ENCODE results near the gene NUP85. TPM values are rescaled to one million over a fixed set of nuclear protein-coding genes. Genes with fewer than 3 reads are reported as not detected.
"Not testable (repeated sequence)": the region's sequence is repeated elsewhere in the genome, so short reads cannot be mapped to it uniquely, and the experiment has no call there.

The NUP85 gene
- total and polyA plus RNA-seq, 2 experiments from 2014 or later, result 59.4 to 114 TPM

DNA sequence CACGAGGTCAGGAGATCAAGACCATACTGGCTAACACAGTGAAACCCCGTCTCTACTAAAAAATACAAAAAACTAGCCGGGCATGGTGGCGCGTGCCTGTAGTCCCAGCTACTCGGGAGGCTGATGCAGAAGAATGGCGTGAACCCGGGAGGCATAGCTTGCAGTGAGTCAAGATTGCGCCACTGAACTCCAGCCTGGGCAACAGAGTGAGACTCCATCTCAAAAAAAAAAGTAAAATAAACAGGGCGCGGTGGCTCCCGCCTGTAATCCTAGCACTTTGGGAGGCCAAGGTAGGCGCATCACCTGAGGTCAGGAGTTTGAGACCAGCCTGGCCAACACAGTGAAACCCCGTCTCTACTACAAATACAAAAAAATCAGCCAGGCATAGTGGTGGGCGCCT, 40.9 kb upstream of the NUP85 start:
- H3K4me2 ChIP-seq; DNase-seq (ENCODE audit: low spot score); H3K4me3 Mint-ChIP-seq; H3K27me3 ChIP-seq (ENCODE audit: insufficient read depth); H3K4me1 ChIP-seq (ENCODE audit: insufficient read depth); H3K4me1 Mint-ChIP-seq; H3K27ac Mint-ChIP-seq; H3K4me3 ChIP-seq; H2AFZ ChIP-seq; H3K27me3 Mint-ChIP-seq (ENCODE audit: insufficient read depth, low read depth, poor library complexity); H3K9me3 Mint-ChIP-seq; H3K9me2 ChIP-seq (ENCODE audit: insufficient read depth); ATAC-seq: not testable (repeated sequence)
- H4K20me1 ChIP-seq (replicated peaks; ENCODE audit: insufficient read depth), result peaks cover 24% of the 10 kb centered on the region; the same call in 1 of the 2 replicates
- peaks cover 21% of the 10 kb centered on the region for H3K79me2 ChIP-seq (replicated peaks; ENCODE audit: insufficient read depth)
- peaks cover 58% of the 10 kb centered on the region for H3K36me3 Mint-ChIP-seq (ENCODE audit: low read depth)
- H3K27ac ChIP-seq (ENCODE audit: low read depth), result 0 out of 2 replicates have a peak overlapping the region, but pooled peaks have one; percentile 50
- H3F3A ChIP-seq (replicated peaks; ENCODE audit: low read depth), result peaks cover 34% of the 10 kb centered on the region
- H3K36me3 ChIP-seq (ENCODE audit: insufficient read depth), result peaks cover 28% of the 10 kb centered on the region

- no peaks in the 10 kb centered on the region for H3K9me2 ChIP-seq (ENCODE audit: insufficient read depth)
- H3F3A ChIP-seq (replicated peaks; ENCODE audit: low read depth), result peaks cover 53% of the 10 kb centered on the region
- no peak overlapping the region for H3K4me3 Mint-ChIP-seq
- H3K9me3 Mint-ChIP-seq, result no peaks in the 10 kb centered on the region; the same call in 2 of the 3 replicates
- H3K27me3 Mint-ChIP-seq (ENCODE audit: insufficient read depth, low read depth, poor library complexity), result peaks cover 15% of the 10 kb centered on the region
- H2AFZ ChIP-seq, result no peak overlapping the region
- H3K27ac Mint-ChIP-seq, result no peak overlapping the region
- H4K20me1 ChIP-seq (replicated peaks; ENCODE audit: insufficient read depth), result peaks cover 36% of the 10 kb centered on the region
- DNase-seq (ENCODE audit: low spot score), result no peak
- no peaks in the 10 kb centered on the region for H3K27me3 ChIP-seq (ENCODE audit: insufficient read depth)
- H3K36me3 ChIP-seq (ENCODE audit: insufficient read depth), result peaks cover 55% of the 10 kb centered on the region
- peaks cover 53% of the 10 kb centered on the region for H3K79me2 ChIP-seq (replicated peaks; ENCODE audit: insufficient read depth)
- peaks cover 85% of the 10 kb centered on the region for H3K36me3 Mint-ChIP-seq (ENCODE audit: low read depth)
- TF ChIP-seq ZNF331 (CRISPR knock-in tag; IDR thresholded peaks at IDR 0.05; ENCODE audit: low read depth), result no peak
- no peak for TF ChIP-seq POLR2AphosphoS5 (IDR thresholded peaks at IDR 0.05; ENCODE audit: low read depth)
- H3K27ac ChIP-seq (ENCODE audit: low read depth), result 0 out of 2 replicates have a peak overlapping the region, but pooled peaks have one; percentile 52
- H3K4me2 ChIP-seq, result no peak overlapping the region
- ATAC-seq, result no peak
- peaks cover 7% of the 10 kb centered on the region; the same call in 1 of the 3 replicates for H3K4me1 Mint-ChIP-seq
- no peaks in the 10 kb centered on the region for H3K4me1 ChIP-seq (ENCODE audit: insufficient read depth)
- no peak overlapping the region for H3K4me3 ChIP-seq
Observed at GRCh38 chr17:75168998-75169397, 36.5 kb upstream of the NUP85 start.

GRCh38 chr17:75173526-75173925, 32.0 kb upstream of the NUP85 start:
- Mint-ChIP-seq H3K27me3 (ENCODE audit: insufficient read depth, low read depth, poor library complexity) (peaks cover 13% of the 10 kb centered on the region), H3K9me3 (no peaks in the 10 kb centered on the region; the same call in 2 of the 3 replicates), H3K4me1 (peaks cover 7% of the 10 kb centered on the region; the same call in 1 of the 3 replicates), H3K36me3 (ENCODE audit: low read depth) (peaks cover 86% of the 10 kb centered on the region), H3K27ac (peak overlapping the region; percentile 56; the same call in 1 of the 2 replicates), H3K4me3 (no peak overlapping the region)
- H3K4me1 ChIP-seq (ENCODE audit: insufficient read depth), result no peaks in the 10 kb centered on the region
- no peaks in the 10 kb centered on the region for H3K27me3 ChIP-seq (ENCODE audit: insufficient read depth)
- peaks cover 70% of the 10 kb centered on the region for H3K36me3 ChIP-seq (ENCODE audit: insufficient read depth)
- H3F3A ChIP-seq (replicated peaks; ENCODE audit: low read depth), result peaks cover 58% of the 10 kb centered on the region
- no peak for ATAC-seq
- no peaks in the 10 kb centered on the region for H3K9me2 ChIP-seq (ENCODE audit: insufficient read depth)
- no peak for DNase-seq (ENCODE audit: low spot score)
- H3K4me2 ChIP-seq, result no peak overlapping the region
- H3K27ac ChIP-seq (ENCODE audit: low read depth), result peak overlapping the region; percentile 76; the same call in 1 of the 2 replicates
- H2AFZ ChIP-seq, result no peak overlapping the region
- H3K4me3 ChIP-seq, result no peak overlapping the region
- peaks cover 87% of the 10 kb centered on the region for H3K79me2 ChIP-seq (replicated peaks; ENCODE audit: insufficient read depth)
- peaks cover 58% of the 10 kb centered on the region for H4K20me1 ChIP-seq (replicated peaks; ENCODE audit: insufficient read depth)
- TF ChIP-seq, protein P1, sequence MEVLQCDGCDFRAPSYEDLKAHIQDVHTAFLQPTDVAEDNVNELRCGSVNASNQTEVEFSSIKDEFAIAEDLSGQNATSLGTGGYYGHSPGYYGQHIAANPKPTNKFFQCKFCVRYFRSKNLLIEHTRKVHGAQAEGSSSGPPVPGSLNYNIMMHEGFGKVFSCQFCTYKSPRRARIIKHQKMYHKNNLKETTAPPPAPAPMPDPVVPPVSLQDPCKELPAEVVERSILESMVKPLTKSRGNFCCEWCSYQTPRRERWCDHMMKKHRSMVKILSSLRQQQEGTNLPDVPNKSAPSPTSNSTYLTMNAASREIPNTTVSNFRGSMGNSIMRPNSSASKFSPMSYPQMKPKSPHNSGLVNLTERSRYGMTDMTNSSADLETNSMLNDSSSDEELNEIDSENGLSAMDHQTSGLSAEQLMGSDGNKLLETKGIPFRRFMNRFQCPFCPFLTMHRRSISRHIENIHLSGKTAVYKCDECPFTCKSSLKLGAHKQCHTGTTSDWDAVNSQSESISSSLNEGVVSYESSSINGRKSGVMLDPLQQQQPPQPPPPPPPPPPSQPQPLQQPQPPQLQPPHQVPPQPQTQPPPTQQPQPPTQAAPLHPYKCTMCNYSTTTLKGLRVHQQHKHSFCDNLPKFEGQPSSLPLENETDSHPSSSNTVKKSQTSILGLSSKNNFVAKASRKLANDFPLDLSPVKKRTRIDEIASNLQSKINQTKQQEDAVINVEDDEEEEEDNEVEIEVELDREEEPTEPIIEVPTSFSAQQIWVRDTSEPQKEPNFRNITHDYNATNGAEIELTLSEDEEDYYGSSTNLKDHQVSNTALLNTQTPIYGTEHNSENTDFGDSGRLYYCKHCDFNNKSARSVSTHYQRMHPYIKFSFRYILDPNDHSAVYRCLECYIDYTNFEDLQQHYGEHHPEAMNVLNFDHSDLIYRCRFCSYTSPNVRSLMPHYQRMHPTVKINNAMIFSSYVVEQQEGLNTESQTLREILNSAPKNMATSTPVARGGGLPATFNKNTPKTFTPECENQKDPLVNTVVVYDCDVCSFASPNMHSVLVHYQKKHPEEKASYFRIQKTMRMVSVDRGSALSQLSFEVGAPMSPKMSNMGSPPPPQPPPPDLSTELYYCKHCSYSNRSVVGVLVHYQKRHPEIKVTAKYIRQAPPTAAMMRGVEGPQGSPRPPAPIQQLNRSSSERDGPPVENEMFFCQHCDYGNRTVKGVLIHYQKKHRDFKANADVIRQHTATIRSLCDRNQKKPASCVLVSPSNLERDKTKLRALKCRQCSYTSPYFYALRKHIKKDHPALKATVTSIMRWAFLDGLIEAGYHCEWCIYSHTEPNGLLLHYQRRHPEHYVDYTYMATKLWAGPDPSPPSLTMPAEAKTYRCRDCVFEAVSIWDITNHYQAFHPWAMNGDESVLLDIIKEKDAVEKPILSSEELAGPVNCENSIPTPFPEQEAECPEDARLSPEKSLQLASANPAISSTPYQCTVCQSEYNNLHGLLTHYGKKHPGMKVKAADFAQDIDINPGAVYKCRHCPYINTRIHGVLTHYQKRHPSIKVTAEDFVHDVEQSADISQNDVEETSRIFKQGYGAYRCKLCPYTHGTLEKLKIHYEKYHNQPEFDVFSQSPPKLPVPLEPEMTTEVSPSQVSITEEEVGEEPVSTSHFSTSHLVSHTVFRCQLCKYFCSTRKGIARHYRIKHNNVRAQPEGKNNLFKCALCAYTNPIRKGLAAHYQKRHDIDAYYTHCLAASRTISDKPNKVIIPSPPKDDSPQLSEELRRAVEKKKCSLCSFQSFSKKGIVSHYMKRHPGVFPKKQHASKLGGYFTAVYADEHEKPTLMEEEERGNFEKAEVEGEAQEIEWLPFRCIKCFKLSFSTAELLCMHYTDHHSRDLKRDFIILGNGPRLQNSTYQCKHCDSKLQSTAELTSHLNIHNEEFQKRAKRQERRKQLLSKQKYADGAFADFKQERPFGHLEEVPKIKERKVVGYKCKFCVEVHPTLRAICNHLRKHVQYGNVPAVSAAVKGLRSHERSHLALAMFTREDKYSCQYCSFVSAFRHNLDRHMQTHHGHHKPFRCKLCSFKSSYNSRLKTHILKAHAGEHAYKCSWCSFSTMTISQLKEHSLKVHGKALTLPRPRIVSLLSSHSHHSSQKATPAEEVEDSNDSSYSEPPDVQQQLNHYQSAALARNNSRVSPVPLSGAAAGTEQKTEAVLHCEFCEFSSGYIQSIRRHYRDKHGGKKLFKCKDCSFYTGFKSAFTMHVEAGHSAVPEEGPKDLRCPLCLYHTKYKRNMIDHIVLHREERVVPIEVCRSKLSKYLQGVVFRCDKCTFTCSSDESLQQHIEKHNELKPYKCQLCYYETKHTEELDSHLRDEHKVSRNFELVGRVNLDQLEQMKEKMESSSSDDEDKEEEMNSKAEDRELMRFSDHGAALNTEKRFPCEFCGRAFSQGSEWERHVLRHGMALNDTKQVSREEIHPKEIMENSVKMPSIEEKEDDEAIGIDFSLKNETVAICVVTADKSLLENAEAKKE (CRISPR knock-in tag; IDR thresholded peaks at IDR 0.05), result no peak
- TF ChIP-seq STAT1 (IDR thresholded peaks at IDR 0.05; ENCODE audit: unreplicated experiment) (no peak), ETS1 (IDR thresholded peaks at IDR 0.05) (no peak), EZH2 (IDR thresholded peaks at IDR 0.05; ENCODE audit: low read depth, unreplicated experiment) (no peak), EZH2phosphoT487 (IDR thresholded peaks at IDR 0.05; ENCODE audit: unreplicated experiment) (no peak), ZNF331 (CRISPR knock-in tag; IDR thresholded peaks at IDR 0.05; ENCODE audit: low read depth) (no peak), POLR2AphosphoS5 (IDR thresholded peaks at IDR 0.05; ENCODE audit: low read depth) (no peak)

Measured in GM23338 (cell line).